Neural cell (in vitro differentiated cells): ENCODE results near the gene SLC38A3. TPM values are rescaled to one million over a fixed set of nuclear protein-coding genes. Genes with fewer than 3 reads are reported as not detected.

Source experiments
- H2AFZ ChIP-seq: fragments of 200-600, 300-800 bp; sonication (generic), shearing (Covaris generic); 2 replicates; pipeline ENCODE4 v1.6.0; 2014; ENCODE audit warnings: low read depth, mild to moderate bottlenecking, antibody characterized with exemption, low read length, moderate library complexity
- H3F3A ChIP-seq: fragments of 200-600 bp; shearing (Covaris generic); 2 replicates; pipeline ENCODE4 v1.6.1; 2016; ENCODE audit warnings: mild to moderate bottlenecking, moderate library complexity, mixed read lengths, antibody characterized with exemption, low read length; ENCODE audit not compliant: insufficient read depth, poor library complexity, severe bottlenecking
- H3K27ac ChIP-seq: fragments of 200-600, 300-800 bp; sonication (generic), shearing (Covaris generic); 2 replicates; pipeline ENCODE4 v1.5.1; 2014; ENCODE audit warnings: mild to moderate bottlenecking, low read length, moderate library complexity
- H3K27me3 ChIP-seq: fragments of 300-800, 200-600 bp; sonication (generic), shearing (Covaris generic); 2 replicates; pipeline ENCODE4 v1.6.0; 2014; ENCODE audit warnings: mild to moderate bottlenecking, low read depth, low read length, moderate library complexity; ENCODE audit not compliant: insufficient read depth
- H3K36me3 ChIP-seq: fragments of 300-800, 200-600 bp; sonication (generic), shearing (Covaris generic); 2 replicates; pipeline ENCODE4 v1.5.1; 2014; ENCODE audit warnings: mild to moderate bottlenecking, antibody characterized with exemption, low read length, moderate library complexity; ENCODE audit not compliant: insufficient read depth
- H3K4me2 ChIP-seq: fragments of 300-800, 200-600 bp; sonication (generic), shearing (Covaris generic); 2 replicates; pipeline ENCODE4 v1.6.0; 2014; ENCODE audit warnings: mild to moderate bottlenecking, low read length
- H3K4me3 ChIP-seq: fragments of 300-800, 200-600 bp; sonication (generic), shearing (Covaris generic); 2 replicates; pipeline ENCODE4 v1.5.1; 2014; ENCODE audit warnings: mild to moderate bottlenecking, low read length, moderate library complexity
- H3K79me2 ChIP-seq: fragments of 200-600 bp; shearing (Covaris generic); replicated peaks from 2 replicates; pipeline ENCODE4 v1.6.0; 2014; ENCODE audit warnings: mild to moderate bottlenecking, low read length, moderate library complexity; ENCODE audit not compliant: insufficient read depth
- H3K9ac ChIP-seq: fragments of 300-800, 200-600 bp; sonication (generic), shearing (Covaris generic); 2 replicates; pipeline ENCODE4 v1.6.1; 2016; ENCODE audit warnings: mild to moderate bottlenecking, low read length, mixed read lengths
- H3K9me2 ChIP-seq: fragments of 200-600 bp; shearing (Covaris generic); 2 replicates; pipeline ENCODE4 v1.6.1; 2016; ENCODE audit warnings: mild to moderate bottlenecking, low read length, mixed read lengths; ENCODE audit not compliant: insufficient read depth
- H3K9me3 ChIP-seq: fragments of 200-600, 300-800 bp; sonication (generic), shearing (Covaris generic); 2 replicates; pipeline ENCODE4 v1.6.1; 2016; ENCODE audit warnings: mild to moderate bottlenecking, mixed run types, low read length, moderate library complexity, mixed read lengths
- H4K20me1 ChIP-seq: fragments of 200-600 bp; shearing (Covaris generic); 2 replicates; pipeline ENCODE4 v1.6.1; 2016; ENCODE audit warnings: mild to moderate bottlenecking, mixed run types; ENCODE audit not compliant: insufficient read depth
- EP300 ChIP-seq: fragments of 450-650 bp; conservative IDR thresholded peaks from 2 replicates; pipeline ENCODE4 v1.6.1; 2014; ENCODE audit warnings: antibody characterized with exemption, mild to moderate bottlenecking, moderate library complexity; ENCODE audit not compliant: poor library complexity, severe bottlenecking
- EZH2 ChIP-seq: fragments of 200-600, 300-800 bp; shearing (Covaris generic), sonication (generic); IDR thresholded peaks from 2 replicates; pipeline ENCODE4 v1.6.1; 2014; ENCODE audit warnings: antibody characterized with exemption, low read length, borderline replicate concordance, mild to moderate bottlenecking; ENCODE audit not compliant: insufficient read depth, poor library complexity, severe bottlenecking
- MXI1 ChIP-seq: fragments of 450-650 bp; conservative IDR thresholded peaks from 2 replicates; pipeline ENCODE4 v1.6.1; 2014; ENCODE audit warnings: antibody characterized with exemption, mild to moderate bottlenecking; ENCODE audit not compliant: poor library complexity, severe bottlenecking
- POLR2AphosphoS5 ChIP-seq: IDR thresholded peaks from 2 replicates; pipeline ENCODE4 v1.6.1; 2012
- RAD21 ChIP-seq: fragments of 450-650 bp; conservative IDR thresholded peaks from 2 replicates; pipeline ENCODE4 v1.6.1; 2014; ENCODE audit warnings: antibody characterized with exemption, mild to moderate bottlenecking, moderate library complexity
- SMC3 ChIP-seq: fragments of 450-650 bp; conservative IDR thresholded peaks from 2 replicates; pipeline ENCODE4 v1.6.1; 2014; ENCODE audit warnings: antibody characterized with exemption, mild to moderate bottlenecking, moderate library complexity; ENCODE audit not compliant: poor library complexity
- TAF1 ChIP-seq: IDR thresholded peaks from 2 replicates; pipeline ENCODE4 v1.6.1; 2012; ENCODE audit warnings: low read depth
- polyA plus RNA-seq: library from polyadenylated mRNA; depleted of rRNA; stranded (reverse); fragments of >200 nt; gene quantifications from 2 replicates; pipeline ENCODE4 v1.2.3, GENCODE V29; 2014
- small RNA-seq, 3 experiments: library from RNA; depleted of rRNA; stranded (forward); fragments of <200 nt; gene quantifications; one replicate each; pipeline ENCODE3, GENCODE V24; 2012
- TF ChIP-seq, protein P1 (sequence below): fragments of 450-650 bp; IDR thresholded peaks from 2 replicates; pipeline ENCODE4 v1.5.1; 2014; ENCODE audit warnings: antibody characterized with exemption, mild to moderate bottlenecking, moderate library complexity; ENCODE audit not compliant: poor library complexity, severe bottlenecking
- TF ChIP-seq, protein P2 (sequence below): IDR thresholded peaks from 2 replicates; pipeline ENCODE4 v1.6.1; 2012; ENCODE audit warnings: borderline replicate concordance

The SLC38A3 gene
- polyA plus RNA-seq, 1 donor from 2014 or later = not detected

DNA sequence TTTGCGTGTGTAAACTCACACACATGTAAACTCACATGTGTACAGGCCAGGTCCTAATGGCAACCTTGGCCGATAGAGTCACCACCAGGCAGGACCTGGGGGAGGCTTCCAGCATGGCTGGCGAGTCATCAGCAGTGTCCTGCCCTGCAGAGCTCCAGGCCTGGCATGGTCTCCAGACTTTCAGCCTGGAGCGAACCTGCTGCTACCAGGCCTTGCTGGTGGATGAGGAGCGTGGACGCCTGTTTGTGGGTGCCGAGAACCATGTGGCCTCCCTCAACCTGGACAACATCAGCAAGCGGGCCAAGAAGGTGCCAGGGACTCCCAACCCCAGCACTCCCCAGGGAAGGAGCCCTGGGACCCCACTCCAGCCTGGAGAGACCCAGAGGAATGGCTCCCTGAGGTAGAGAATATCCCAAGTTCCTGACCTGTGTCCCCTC lies 64.9 kb downstream of the SLC38A3 start:
- Histone ChIP-seq H3K9me2 (no peaks in the 10 kb centered on the region), H3K27me3 (peaks cover 11% of the 10 kb centered on the region), H3K4me3 (no peak overlapping the region), H4K20me1 (no peaks in the 10 kb centered on the region), H3K9ac (no peak overlapping the region), H3K79me2 (no peaks in the 10 kb centered on the region), H2AFZ (no peak overlapping the region), H3K36me3 (no peaks in the 10 kb centered on the region), H3F3A (no peaks in the 10 kb centered on the region), H3K4me2 (no peak overlapping the region), H3K9me3 (no peaks in the 10 kb centered on the region), H3K27ac (no peak overlapping the region)
- TF ChIP-seq SMC3 (no peak), EP300 (no peak)

DNA sequence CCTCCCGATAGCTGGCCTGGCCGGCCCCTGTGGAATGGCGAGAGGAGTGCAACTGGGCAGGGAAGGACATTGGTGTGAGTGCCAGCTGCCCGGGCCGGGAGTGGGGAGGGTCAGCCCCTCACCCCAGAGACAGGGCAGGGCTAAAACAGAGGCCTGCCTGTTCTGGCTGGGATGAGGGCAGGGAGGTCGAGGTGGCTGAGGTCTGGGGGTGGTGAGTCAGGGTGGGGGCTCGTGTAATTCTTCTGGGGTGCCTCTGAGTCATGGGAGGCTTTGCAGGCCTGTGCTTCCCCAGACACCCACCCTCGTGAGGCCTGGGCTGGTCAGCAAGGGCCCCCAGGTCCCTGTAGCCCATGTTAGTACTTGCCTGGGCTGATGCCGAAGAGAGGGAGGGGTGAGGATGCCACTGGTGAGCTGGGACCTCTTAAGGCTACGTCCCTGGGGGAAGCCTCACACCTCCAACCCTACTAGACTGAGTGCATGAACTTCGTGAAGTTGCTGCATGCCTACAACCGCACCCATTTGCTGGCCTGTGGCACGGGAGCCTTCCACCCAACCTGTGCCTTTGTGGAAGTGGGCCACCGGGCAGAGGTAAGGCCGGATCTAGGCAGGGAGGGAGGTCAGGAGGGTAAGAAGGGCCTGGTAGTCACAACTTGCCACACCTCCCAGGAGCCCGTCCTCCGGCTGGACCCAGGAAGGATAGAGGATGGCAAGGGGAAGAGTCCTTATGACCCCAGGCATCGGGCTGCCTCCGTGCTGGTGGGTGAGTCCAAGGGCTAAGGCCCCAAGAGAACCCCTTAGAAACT lies 65.6 kb downstream of the SLC38A3 start:
- no peaks in the 10 kb centered on the region for H3K9me3 ChIP-seq
- no peaks in the 10 kb centered on the region for H3K9me2 ChIP-seq
- no peak overlapping the region for H3K4me2 ChIP-seq
- H3K36me3 ChIP-seq = no peaks in the 10 kb centered on the region
- peaks cover 18% of the 10 kb centered on the region for H3K27me3 ChIP-seq
- H3K79me2 ChIP-seq = no peaks in the 10 kb centered on the region
- H4K20me1 ChIP-seq = no peaks in the 10 kb centered on the region
- no peak for TF ChIP-seq EP300
- no peak for TF ChIP-seq MXI1
- TF ChIP-seq SMC3 = no peak
- TF ChIP-seq POLR2AphosphoS5 = no peak
- no peak for TF ChIP-seq TAF1
- TF ChIP-seq RAD21 = no peak
- TF ChIP-seq, protein P1, sequence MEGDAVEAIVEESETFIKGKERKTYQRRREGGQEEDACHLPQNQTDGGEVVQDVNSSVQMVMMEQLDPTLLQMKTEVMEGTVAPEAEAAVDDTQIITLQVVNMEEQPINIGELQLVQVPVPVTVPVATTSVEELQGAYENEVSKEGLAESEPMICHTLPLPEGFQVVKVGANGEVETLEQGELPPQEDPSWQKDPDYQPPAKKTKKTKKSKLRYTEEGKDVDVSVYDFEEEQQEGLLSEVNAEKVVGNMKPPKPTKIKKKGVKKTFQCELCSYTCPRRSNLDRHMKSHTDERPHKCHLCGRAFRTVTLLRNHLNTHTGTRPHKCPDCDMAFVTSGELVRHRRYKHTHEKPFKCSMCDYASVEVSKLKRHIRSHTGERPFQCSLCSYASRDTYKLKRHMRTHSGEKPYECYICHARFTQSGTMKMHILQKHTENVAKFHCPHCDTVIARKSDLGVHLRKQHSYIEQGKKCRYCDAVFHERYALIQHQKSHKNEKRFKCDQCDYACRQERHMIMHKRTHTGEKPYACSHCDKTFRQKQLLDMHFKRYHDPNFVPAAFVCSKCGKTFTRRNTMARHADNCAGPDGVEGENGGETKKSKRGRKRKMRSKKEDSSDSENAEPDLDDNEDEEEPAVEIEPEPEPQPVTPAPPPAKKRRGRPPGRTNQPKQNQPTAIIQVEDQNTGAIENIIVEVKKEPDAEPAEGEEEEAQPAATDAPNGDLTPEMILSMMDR = no peak
- TF ChIP-seq, protein P2, sequence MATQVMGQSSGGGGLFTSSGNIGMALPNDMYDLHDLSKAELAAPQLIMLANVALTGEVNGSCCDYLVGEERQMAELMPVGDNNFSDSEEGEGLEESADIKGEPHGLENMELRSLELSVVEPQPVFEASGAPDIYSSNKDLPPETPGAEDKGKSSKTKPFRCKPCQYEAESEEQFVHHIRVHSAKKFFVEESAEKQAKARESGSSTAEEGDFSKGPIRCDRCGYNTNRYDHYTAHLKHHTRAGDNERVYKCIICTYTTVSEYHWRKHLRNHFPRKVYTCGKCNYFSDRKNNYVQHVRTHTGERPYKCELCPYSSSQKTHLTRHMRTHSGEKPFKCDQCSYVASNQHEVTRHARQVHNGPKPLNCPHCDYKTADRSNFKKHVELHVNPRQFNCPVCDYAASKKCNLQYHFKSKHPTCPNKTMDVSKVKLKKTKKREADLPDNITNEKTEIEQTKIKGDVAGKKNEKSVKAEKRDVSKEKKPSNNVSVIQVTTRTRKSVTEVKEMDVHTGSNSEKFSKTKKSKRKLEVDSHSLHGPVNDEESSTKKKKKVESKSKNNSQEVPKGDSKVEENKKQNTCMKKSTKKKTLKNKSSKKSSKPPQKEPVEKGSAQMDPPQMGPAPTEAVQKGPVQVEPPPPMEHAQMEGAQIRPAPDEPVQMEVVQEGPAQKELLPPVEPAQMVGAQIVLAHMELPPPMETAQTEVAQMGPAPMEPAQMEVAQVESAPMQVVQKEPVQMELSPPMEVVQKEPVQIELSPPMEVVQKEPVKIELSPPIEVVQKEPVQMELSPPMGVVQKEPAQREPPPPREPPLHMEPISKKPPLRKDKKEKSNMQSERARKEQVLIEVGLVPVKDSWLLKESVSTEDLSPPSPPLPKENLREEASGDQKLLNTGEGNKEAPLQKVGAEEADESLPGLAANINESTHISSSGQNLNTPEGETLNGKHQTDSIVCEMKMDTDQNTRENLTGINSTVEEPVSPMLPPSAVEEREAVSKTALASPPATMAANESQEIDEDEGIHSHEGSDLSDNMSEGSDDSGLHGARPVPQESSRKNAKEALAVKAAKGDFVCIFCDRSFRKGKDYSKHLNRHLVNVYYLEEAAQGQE = no peak
- no peak for TF ChIP-seq EZH2
- no peak overlapping the region for H3K4me3 ChIP-seq
- H3F3A ChIP-seq = no peaks in the 10 kb centered on the region
- no peak overlapping the region for H2AFZ ChIP-seq
- no peak overlapping the region for H3K27ac ChIP-seq
- no peak overlapping the region for H3K9ac ChIP-seq

Small RNA genes within 50 kb of the gene (small RNA-seq; reads per million reads assigned to genes)
- 0 reads per million in 3 experiments for gene MIR566
- 0 reads per million in 3 experiments for gene MIR5787

Other genes with a start within 250 kb of the SLC38A3 start
- gene RBM5, start 116.4 kb upstream of the SLC38A3 start, polyA plus RNA-seq = 632 and 695 TPM in 2 replicates
- 17.0 and 20.4 TPM in 2 replicates for gene SEMA3F, start 49.9 kb upstream of the SLC38A3 start, polyA plus RNA-seq
- gene GNAT1, start 13.7 kb upstream of the SLC38A3 start, polyA plus RNA-seq = not detected in 2 replicates
- gene GNAI2, start 30.9 kb downstream of the SLC38A3 start, polyA plus RNA-seq = 81.6 and 101 TPM in 2 replicates
- gene SEMA3B, start 63.9 kb downstream of the SLC38A3 start, polyA plus RNA-seq = 7.8 and 9.6 TPM in 2 replicates
- not detected in 2 replicates for gene LSMEM2, start 73.8 kb downstream of the SLC38A3 start, polyA plus RNA-seq
- 41.8 and 76.4 TPM in 2 replicates for gene IFRD2, start 87.2 kb downstream of the SLC38A3 start, polyA plus RNA-seq
- gene HYAL3, start 94.1 kb downstream of the SLC38A3 start, polyA plus RNA-seq = 8.8 and 9.1 TPM in 2 replicates
- gene NAA80, start 94.1 kb downstream of the SLC38A3 start, polyA plus RNA-seq = 4.6 and 5.3 TPM in 2 replicates
- 2.2 and 4.7 TPM in 2 replicates for gene HYAL1, start 98.3 kb downstream of the SLC38A3 start, polyA plus RNA-seq
- gene HYAL2, start 117.5 kb downstream of the SLC38A3 start, polyA plus RNA-seq = 116 and 138 TPM in 2 replicates
- gene TUSC2, start 123.0 kb downstream of the SLC38A3 start, polyA plus RNA-seq = 88.8 and 106 TPM in 2 replicates
- 51.4 and 54.0 TPM in 2 replicates for gene RASSF1, start 135.6 kb downstream of the SLC38A3 start, polyA plus RNA-seq
- gene ZMYND10, start 140.5 kb downstream of the SLC38A3 start, polyA plus RNA-seq = 5.0 and 5.2 TPM in 2 replicates
- 118 and 128 TPM in 2 replicates for gene NPRL2, start 145.5 kb downstream of the SLC38A3 start, polyA plus RNA-seq
- gene CYB561D2, start 145.6 kb downstream of the SLC38A3 start, polyA plus RNA-seq = 21.2 and 28.9 TPM in 2 replicates
- 17.8 and 24.7 TPM in 2 replicates for gene TMEM115, start 154.2 kb downstream of the SLC38A3 start, polyA plus RNA-seq